Activated CD4-positive, alpha-beta memory T cell treated with anti-CD3 and anti-CD28 coated beads for 36 hours (primary cell): ENCODE measurements around the gene RCAN3. TPM values are rescaled to one million over a fixed set of nuclear protein-coding genes. Genes with fewer than 3 reads are reported as not detected.
"Not testable (repeated sequence)": the region's sequence is repeated elsewhere in the genome, so short reads cannot be mapped to it uniquely, and the experiment has no call there.

Source experiments
- CTCF ChIA-PET: fragments of 350-600 bp; sonication (Branson Sonifier 250); formaldehyde crosslinking; loops from one replicate; lab custom pipeline; 2021; ENCODE audit warnings: antibody characterized with exemption, inconsistent platforms; lab: Charles Lee
- POLR2A ChIA-PET: fragments of 350-600 bp; sonication (Branson Sonifier 250); formaldehyde crosslinking; loops from one replicate; lab custom pipeline; 2021; ENCODE audit warnings: antibody characterized with exemption; lab: Charles Lee
- DNase-seq: peaks from one replicate; pipeline ENCODE4 v3.0.0-alpha.2; 2020
- H3K27ac Mint-ChIP-seq: one replicate; pipeline ENCODE4 v1.8.0; 2021; ENCODE audit warnings: mixed read lengths
- H3K27me3 Mint-ChIP-seq: one replicate; pipeline ENCODE4 v1.8.0; 2021; ENCODE audit warnings: mixed read lengths
- H3K36me3 Mint-ChIP-seq: one replicate; pipeline ENCODE4 v1.8.0; 2021; ENCODE audit warnings: mixed read lengths
- H3K4me1 Mint-ChIP-seq: one replicate; pipeline ENCODE4 v1.8.0; 2021; ENCODE audit warnings: low read depth, mixed read lengths
- H3K4me3 Mint-ChIP-seq: one replicate; pipeline ENCODE4 v1.8.0; 2021; ENCODE audit warnings: mild to moderate bottlenecking, mixed read lengths
- H3K9me3 Mint-ChIP-seq: one replicate; pipeline ENCODE4 v1.8.0; 2021; ENCODE audit warnings: mixed read lengths
- intact Hi-C: fragments of 100-400 bp; cut with micrococcal nuclease; formaldehyde crosslinking; loops from one replicate; pipeline ENCODE4 v1.15.1; 2023
- total RNA-seq, 2 experiments: library from RNA; stranded (reverse); gene quantifications; one replicate each; pipeline ENCODE4 v1.2.3, GENCODE V29; 2021

The RCAN3 gene
- total RNA-seq, 2 experiments from 2014 or later = 71.3 to 78.8 TPM

- CTCF ChIA-PET = interaction anchor here (1.3 to 2.8 kb wide), 2 partner anchors 22 to 38 kb away, joined by 4 to 11 read pairs; no protein-coding TSS in a partner anchor
- H3K36me3 Mint-ChIP-seq, H3K4me3 Mint-ChIP-seq, H3K27me3 Mint-ChIP-seq, DNase-seq, H3K27ac Mint-ChIP-seq, intact Hi-C loops, POLR2A ChIA-PET, H3K9me3 Mint-ChIP-seq: not testable (repeated sequence)
- peaks cover 16% of the 10 kb centered on the region for H3K4me1 Mint-ChIP-seq
Measured at GRCh38 chr1:24549210-24549609, 46.6 kb downstream of the RCAN3 start.

- peaks cover 9% of the 10 kb centered on the region for H3K4me1 Mint-ChIP-seq
- no peak overlapping the region for H3K4me3 Mint-ChIP-seq
- ChIA-PET POLR2A (no interaction called here), CTCF (no interaction called here)
- no peaks in the 10 kb centered on the region for H3K9me3 Mint-ChIP-seq
- H3K36me3 Mint-ChIP-seq = no peaks in the 10 kb centered on the region
- intact Hi-C loops = no loop called here
- no peak for DNase-seq
- peaks cover 3% of the 10 kb centered on the region for H3K27me3 Mint-ChIP-seq
- no peak overlapping the region for H3K27ac Mint-ChIP-seq
Measured at GRCh38 chr1:24551290-24551959, 48.8 kb downstream of the RCAN3 start.

GRCh38 chr1:24551960-24552571, 49.4 kb downstream of the RCAN3 start:
- intact Hi-C loops = no loop called here
- no peak overlapping the region for H3K4me3 Mint-ChIP-seq
- ChIA-PET CTCF (no interaction called here), POLR2A (no interaction called here)
- H3K36me3 Mint-ChIP-seq = no peaks in the 10 kb centered on the region
- H3K9me3 Mint-ChIP-seq = no peaks in the 10 kb centered on the region
- no peak overlapping the region for H3K27ac Mint-ChIP-seq
- peaks cover 4% of the 10 kb centered on the region for H3K27me3 Mint-ChIP-seq
- no peak for DNase-seq
- H3K4me1 Mint-ChIP-seq = peaks cover 10% of the 10 kb centered on the region

GRCh38 chr1:24553931-24554330, 51.3 kb downstream of the RCAN3 start:
- DNase-seq = no peak
- H3K4me3 Mint-ChIP-seq = no peak overlapping the region
- peaks cover 11% of the 10 kb centered on the region for H3K27me3 Mint-ChIP-seq
- ChIA-PET POLR2A (no interaction called here), CTCF (interaction anchor here (0.5 kb wide), 1 partner anchor 399 kb away, joined by 4 read pairs; no protein-coding TSS in a partner anchor)
- intact Hi-C loops = no loop called here
- H3K9me3 Mint-ChIP-seq = no peaks in the 10 kb centered on the region
- H3K36me3 Mint-ChIP-seq = no peaks in the 10 kb centered on the region
- H3K27ac Mint-ChIP-seq = no peak overlapping the region
- peaks cover 10% of the 10 kb centered on the region for H3K4me1 Mint-ChIP-seq

DNA sequence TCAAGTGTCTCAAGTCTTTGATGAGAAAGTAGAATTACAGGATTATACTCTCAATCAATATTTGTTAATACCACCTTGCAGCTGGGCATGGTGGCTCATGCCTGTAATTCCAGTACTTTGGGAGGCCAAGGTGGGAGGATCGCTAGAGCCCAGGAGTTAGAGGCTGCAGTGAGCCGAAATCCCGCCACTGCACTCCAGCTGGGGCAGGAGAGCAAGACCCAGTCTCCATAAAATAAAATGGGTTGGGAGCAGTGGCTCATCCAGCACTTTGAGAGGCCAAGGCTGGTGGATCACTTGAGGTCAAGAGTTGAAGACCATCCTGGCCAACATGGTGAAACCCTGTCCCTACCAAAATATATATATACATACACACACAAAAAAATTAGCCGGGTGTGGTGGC, 52.1 kb downstream of the RCAN3 start:
- Mint-ChIP-seq H3K4me3 (no peak overlapping the region), H3K27me3 (peaks cover 11% of the 10 kb centered on the region), H3K36me3 (no peaks in the 10 kb centered on the region), H3K27ac (no peak overlapping the region), H3K9me3 (no peaks in the 10 kb centered on the region), H3K4me1 (peaks cover 10% of the 10 kb centered on the region)
- intact Hi-C loops = no loop called here
- POLR2A ChIA-PET = no interaction called here
- CTCF ChIA-PET = interaction anchor here (0.7 to 1.7 kb wide), 2 partner anchors 33 to 139 kb away, joined by 3 to 6 read pairs; partner anchors contain the start of gene NIPAL3
- DNase-seq = no peak

GRCh38 chr1:24555591-24556413, 53.2 kb downstream of the RCAN3 start, which contains the start of gene NCMAP:
TSS of gene NCMAP (plus strand) at chr1:24556087. CDS start at chr1:24595431, 39,344 bp downstream.
- Mint-ChIP-seq H3K4me1 (peaks cover 10% of the 10 kb centered on the region), H3K4me3 (peak within 1 kb of the TSS; percentile 59), H3K27me3 (peaks cover 11% of the 10 kb centered on the region), H3K9me3 (no peaks in the 10 kb centered on the region), H3K27ac (peak within 1 kb of the TSS; percentile 26), H3K36me3 (no peaks in the 10 kb centered on the region)
- intact Hi-C loops = no loop called here
- ChIA-PET CTCF (interaction anchor here (0.6 to 1.7 kb wide), 2 partner anchors 32 to 649 kb away, joined by 4 to 6 read pairs; no protein-coding TSS in a partner anchor), POLR2A (no interaction called here)
- peak; percentile 57 for DNase-seq

GRCh38 chr1:24556414-24556795, 53.8 kb downstream of the RCAN3 start:
- Mint-ChIP-seq H3K27me3 (peaks cover 11% of the 10 kb centered on the region), H3K36me3 (no peaks in the 10 kb centered on the region), H3K27ac (no peak overlapping the region), H3K4me1 (peaks cover 10% of the 10 kb centered on the region), H3K4me3 (peak overlapping the region; percentile 45), H3K9me3 (no peaks in the 10 kb centered on the region)
- ChIA-PET POLR2A (no interaction called here), CTCF (no interaction called here)
- no peak for DNase-seq
- intact Hi-C loops = no loop called here

- no peaks in the 10 kb centered on the region for H3K36me3 Mint-ChIP-seq
- peaks cover 11% of the 10 kb centered on the region for H3K27me3 Mint-ChIP-seq
- CTCF ChIA-PET = no interaction called here
- POLR2A ChIA-PET = interaction anchor here (0.8 kb wide), 1 partner anchor 52 kb away, joined by 3 read pairs; no protein-coding TSS in a partner anchor
- no peaks in the 10 kb centered on the region for H3K9me3 Mint-ChIP-seq
- H3K27ac Mint-ChIP-seq = no peak overlapping the region
- intact Hi-C loops = no loop called here
- H3K4me1 Mint-ChIP-seq = peaks cover 10% of the 10 kb centered on the region
- no peak for DNase-seq
- no peak overlapping the region for H3K4me3 Mint-ChIP-seq
Measured at GRCh38 chr1:24557220-24557619, 54.6 kb downstream of the RCAN3 start.

- POLR2A ChIA-PET = interaction anchor here (0.8 to 0.9 kb wide), 2 partner anchors 52 to 84 kb away, joined by 3 read pairs; no protein-coding TSS in a partner anchor
- CTCF ChIA-PET = interaction anchor here (1.0 to 1.5 kb wide), 4 partner anchors 29 to 167 kb away, joined by 3 to 5 read pairs (median 4); partner anchors contain the start of gene NIPAL3
- Mint-ChIP-seq H3K4me1 (peaks cover 10% of the 10 kb centered on the region), H3K9me3 (no peaks in the 10 kb centered on the region), H3K27me3 (peaks cover 11% of the 10 kb centered on the region), H3K4me3 (no peak overlapping the region), H3K36me3 (no peaks in the 10 kb centered on the region), H3K27ac (no peak overlapping the region)
- intact Hi-C loops = no loop called here
- no peak for DNase-seq
Measured at GRCh38 chr1:24557711-24558131, 55.1 kb downstream of the RCAN3 start.

DNA sequence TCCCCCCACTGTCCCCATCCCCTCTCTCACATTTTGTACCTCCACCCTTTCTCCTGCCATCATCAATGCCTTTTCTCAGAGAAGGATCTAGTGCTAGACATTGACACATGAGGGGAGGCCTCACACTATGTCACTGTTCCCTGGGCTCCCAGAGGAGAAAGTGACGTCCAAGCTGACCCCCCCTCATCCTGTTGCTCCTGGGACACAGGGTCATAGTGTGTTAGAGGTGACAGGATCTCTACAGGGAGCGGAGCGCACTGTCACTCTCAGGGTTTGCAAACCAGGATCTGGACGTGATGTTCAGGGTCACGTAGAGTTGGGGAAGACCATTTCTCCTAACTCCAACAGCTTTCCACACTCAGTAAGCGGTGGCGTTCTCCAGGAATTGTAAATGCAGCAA, 55.8 kb downstream of the RCAN3 start:
- Mint-ChIP-seq H3K36me3 (no peaks in the 10 kb centered on the region), H3K4me1 (peaks cover 10% of the 10 kb centered on the region), H3K27me3 (peaks cover 11% of the 10 kb centered on the region), H3K27ac (no peak overlapping the region), H3K4me3 (no peak overlapping the region), H3K9me3 (no peaks in the 10 kb centered on the region)
- CTCF ChIA-PET = interaction anchor here (1.0 to 1.5 kb wide), 4 partner anchors 29 to 167 kb away, joined by 3 to 5 read pairs (median 4); partner anchors contain the start of gene NIPAL3
- POLR2A ChIA-PET = interaction anchor here (0.9 kb wide), 1 partner anchor 84 kb away, joined by 3 read pairs; no protein-coding TSS in a partner anchor
- intact Hi-C loops = no loop called here
- no peak for DNase-seq

DNA sequence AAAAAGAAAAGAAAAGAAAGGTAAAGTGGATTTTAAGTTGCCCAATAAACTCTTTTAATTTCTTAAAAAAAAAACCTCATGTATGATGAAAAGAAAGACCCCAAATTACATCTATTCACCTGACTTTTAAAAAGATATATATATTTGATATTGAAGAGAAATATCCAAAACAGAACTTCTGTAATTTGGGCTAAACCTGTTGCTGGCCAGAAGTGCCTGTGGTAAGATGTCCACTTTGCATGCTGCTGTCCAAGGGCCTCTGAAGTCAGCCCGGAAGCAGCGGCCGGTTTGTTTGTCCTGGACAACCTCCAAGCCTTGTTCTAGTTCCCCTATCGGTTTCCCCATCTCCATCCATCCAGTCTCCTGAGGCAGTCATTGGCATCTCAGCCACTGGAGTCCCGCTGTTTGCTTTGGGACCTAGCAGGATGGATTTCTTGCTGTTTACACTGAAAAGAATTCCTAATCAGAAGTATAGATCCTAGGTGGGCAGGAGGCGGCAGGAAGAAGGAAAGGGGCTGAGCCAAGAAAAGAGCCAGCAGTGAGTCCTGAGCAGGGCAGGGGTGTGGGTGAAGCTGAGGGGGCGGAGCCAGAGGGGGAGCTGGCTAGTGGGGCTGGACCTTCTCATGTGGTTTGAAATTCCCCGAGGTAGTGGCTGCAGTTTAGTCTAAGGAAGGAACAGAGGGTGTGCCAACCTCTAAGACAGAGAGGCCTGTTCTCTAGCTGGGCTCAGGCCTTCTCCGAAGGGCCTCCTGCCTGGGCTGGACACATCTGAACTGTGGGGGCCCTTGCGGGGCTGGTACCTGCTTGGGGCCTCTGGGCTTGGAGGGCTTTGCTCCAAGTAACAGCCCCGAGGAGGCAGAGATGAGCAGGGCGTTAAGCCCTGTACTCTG, 56.5 kb downstream of the RCAN3 start:
- intact Hi-C loops = no loop called here
- H3K9me3 Mint-ChIP-seq = no peaks in the 10 kb centered on the region
- DNase-seq = no peak
- H3K4me3 Mint-ChIP-seq = no peak overlapping the region
- H3K36me3 Mint-ChIP-seq = no peaks in the 10 kb centered on the region
- no peak overlapping the region for H3K27ac Mint-ChIP-seq
- ChIA-PET POLR2A (no interaction called here), CTCF (interaction anchor here (1.0 to 1.5 kb wide), 4 partner anchors 17 to 168 kb away, joined by 3 to 5 read pairs (median 4); partner anchors contain the start of gene NIPAL3)
- H3K27me3 Mint-ChIP-seq = peaks cover 11% of the 10 kb centered on the region
- H3K4me1 Mint-ChIP-seq = peaks cover 10% of the 10 kb centered on the region
